HPDE6-E6E7 (cell line): Measurements from ENCODE around the gene IL21.
"Not testable (repeated sequence)": the region's sequence is repeated elsewhere in the genome, so short reads cannot be mapped to it uniquely, and the experiment has no call there.

Source experiments
- DNase-seq: peaks from one replicate; pipeline ENCODE4 v3.0.0; 2011; ENCODE audit warnings: missing footprints; ENCODE audit errors: extremely low spot score

Gene IL21

GRCh38 chr4:122621016-122621507 lies at the start of gene IL21:
Gene IL21 (minus strand): TSS chr4:122621066. CDS start chr4:122621011, 55 bp downstream.
- DNase-seq, result no peak

- no peak for DNase-seq
These were observed 49.3 kb upstream of the IL21 start for GRCh38 chr4:122669911-122670738.

DNA sequence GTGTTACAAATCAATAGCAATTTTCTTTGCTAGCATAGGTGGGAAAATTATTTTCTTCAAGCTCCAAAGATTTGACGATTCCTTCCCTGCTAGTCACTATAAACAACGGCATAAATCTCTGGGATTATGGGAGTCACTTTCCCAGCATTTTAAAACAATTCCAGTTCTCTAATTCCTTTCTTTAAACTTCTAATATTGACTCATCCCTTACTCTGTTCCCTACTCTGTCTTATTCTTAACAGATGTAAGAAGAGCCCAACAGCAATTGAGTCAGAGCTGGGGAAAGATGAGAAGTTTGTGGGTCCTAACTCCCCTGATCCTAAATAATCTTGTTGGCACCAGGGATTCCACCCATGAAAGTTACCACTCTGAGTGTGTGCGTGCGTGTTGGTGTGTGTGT lies 47.4 kb upstream of the IL21 start:
- DNase-seq, result no peak

- peak; percentile 72 for DNase-seq
These were observed 45.8 kb upstream of the IL21 start for GRCh38 chr4:122666527-122667245.

- DNase-seq, result no peak
These were observed 44.5 kb upstream of the IL21 start for GRCh38 chr4:122665161-122665929.

DNA sequence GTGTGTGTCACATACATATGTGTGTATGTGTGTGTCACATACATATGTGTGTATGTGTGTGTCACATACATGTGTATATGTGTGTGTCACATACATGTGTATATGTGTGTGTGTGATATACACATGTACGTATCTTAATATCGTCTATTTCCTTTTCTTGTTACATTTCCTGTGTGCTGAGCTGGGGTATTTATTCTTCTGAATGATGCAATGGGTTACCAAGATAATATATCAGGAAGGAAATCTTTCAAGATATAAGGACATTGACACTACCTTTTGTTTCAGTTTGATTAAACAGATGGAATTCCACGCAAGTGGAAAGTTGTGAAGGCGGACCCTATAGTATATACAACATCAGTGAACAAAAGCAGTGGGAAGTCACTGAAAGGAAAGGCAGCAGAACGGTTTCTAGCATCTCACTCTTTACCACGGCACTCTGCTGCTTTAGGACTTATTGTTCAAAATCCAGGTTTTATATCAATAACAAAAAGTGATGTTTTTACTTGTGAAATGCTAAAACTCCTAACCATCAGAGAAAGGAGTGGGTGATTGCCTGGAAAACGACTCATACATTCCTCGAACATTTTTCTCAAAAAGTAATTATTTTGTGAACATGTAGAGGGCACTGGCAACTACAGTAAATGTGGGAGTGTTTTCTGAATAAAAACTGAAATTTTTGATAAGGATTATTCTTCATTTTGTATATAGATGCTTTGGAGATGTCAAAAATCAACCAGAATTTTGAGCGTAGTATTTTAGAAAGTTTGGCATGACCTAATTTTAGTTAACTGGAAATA lies 43.1 kb upstream of the IL21 start:
- DNase-seq, result no peak

DNA sequence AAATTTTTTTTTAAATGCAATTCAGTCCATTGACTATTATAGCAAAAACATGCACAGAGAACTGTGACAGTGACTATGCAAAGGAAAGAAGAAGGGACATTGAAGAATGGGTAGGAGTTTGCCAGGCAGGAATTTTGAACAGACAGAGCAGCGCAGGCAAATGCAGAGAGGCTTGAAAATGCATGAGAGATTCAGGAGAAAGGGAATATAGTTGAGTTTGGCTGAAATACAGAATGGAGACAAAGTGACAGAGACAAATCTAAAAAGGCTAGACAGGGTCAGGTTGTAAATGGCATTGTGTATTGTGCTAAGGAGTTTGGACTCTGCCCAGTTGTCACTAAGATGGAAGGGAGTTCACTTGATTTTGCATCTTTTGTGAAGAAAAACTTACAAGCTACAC lies 42.4 kb upstream of the IL21 start:
- no peak for DNase-seq

DNA sequence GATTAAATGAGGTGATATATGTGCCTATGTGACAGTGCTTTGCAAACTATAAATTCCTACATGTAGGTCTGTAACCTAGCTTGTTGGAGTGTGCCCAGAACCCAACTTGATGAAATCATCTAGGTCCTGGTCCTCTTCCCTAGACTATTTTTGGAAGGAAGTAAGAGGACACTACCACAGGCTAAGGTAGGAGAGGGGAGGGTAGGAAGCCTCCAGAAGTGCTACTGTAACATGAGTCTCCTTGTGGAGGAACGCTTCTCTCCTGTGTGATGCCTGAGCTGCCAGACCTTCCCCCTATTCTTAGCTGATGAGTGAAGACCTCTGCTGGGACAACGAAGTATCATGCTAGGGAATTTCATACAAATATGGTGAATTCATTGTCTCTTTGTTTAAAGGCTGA lies 41.8 kb upstream of the IL21 start:
- no peak for DNase-seq

DNA sequence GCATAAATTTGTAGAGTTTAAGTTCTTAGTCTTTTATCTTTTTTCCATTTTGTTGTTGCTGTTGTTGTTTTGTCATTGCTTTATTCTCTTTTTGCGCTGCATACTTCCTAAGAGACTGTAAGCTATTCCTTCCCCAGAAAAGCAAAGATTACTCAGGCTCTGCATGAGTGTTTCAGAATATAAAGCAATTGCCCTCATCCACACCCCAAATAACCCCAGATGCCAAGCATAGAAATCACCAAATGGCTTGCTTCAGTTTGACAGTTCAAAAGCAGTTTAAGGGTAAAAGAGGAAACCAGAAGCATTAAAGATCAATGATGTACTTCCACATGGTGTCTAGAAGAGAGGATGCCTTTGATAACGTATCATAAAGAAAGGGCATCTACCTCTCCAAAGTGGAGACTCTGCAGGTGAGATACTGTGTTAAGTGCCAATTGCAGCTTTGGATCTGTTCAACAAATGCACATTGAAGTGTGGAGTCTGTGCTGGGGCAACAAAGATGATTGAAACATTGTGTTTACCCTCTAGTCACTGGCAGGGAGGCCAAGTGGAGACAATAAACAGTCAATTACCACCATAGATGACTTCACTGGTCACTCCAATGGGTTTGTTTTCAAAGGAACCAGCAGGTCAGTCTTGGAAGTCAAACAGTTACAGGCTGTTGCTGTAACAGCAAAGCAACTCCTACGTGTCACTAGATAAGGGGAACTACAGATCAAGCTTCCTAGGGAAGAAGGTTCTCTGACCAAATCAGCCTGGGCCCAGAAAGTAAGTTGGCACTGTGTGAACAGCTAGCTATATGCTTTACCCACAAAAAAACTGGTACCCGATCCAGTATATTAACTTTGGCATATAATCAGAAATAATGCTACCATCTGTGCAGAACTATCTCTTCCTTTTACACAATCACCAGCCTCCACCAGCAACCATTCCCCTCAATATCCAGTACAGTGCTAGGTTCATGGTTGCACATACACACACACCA lies 40.6 kb upstream of the IL21 start:
- DNase-seq, result no peak

DNA sequence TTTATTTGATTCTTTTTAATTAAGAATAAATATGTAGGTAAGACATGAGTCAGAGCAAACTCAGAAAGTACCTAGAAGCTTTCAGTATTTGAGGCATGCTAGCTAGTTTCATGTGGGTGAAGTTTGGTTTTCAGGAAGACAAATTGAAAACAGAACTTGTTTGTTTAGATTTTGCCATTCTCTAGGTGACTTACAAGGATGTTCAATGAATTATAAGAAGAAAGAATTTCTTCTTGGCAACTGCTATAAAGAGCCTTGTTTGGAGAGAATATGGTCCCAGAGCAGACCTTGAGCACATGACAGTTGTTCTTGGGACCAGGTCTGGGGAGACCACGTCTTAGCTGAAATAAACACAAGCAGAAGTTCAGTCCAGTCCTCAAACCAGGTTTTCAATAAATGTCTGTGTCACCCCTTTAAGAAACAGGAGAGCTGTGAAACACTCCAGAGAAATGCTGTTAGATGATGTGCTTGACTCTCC lies 38.0 kb upstream of the IL21 start:
- DNase-seq, result no peak

DNA sequence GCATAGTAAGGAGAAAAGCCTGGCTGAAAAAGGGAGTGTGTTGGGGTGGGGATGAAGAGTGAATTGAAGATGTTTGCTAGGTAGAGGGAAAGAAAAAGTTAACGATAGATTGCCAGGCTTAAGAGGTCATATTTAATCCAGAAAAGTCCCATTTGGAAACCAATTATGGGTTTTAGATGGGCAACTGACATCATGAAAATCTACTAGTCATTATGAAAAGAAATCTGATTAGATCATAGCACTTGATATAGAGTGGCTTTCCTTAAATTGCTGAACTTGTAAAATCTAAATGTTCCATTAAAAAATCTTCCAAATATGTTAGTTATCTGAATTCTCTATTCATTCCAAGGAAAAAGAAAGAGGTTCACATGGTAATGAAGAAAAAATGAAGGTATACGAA lies 37.5 kb upstream of the IL21 start:
- no peak for DNase-seq

DNA sequence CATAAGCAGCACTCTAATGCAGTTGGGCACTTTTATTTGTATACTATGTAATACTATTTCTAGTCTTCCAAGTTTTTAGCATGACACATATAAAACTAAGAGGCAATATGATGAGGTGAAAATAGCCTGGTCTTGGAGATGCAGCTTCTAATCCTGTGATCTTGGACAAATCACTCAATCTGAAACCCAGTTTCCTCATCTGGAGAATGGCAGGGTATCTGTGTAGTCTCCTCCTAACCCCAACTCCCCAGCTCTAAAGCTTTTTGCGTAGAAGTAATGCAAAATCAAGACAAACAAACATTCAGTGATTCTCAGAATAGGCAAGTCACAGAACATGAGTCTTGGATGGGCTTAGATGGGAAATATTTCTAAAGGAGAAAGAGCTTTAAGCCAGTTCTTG lies 36.7 kb upstream of the IL21 start:
- no peak for DNase-seq

- DNase-seq, result not testable (repeated sequence)
These were observed 35.7 kb upstream of the IL21 start for GRCh38 chr4:122656583-122656982.

- peak; percentile 28 for DNase-seq
These were observed 31.5 kb upstream of the IL21 start for GRCh38 chr4:122652379-122652778.

DNA sequence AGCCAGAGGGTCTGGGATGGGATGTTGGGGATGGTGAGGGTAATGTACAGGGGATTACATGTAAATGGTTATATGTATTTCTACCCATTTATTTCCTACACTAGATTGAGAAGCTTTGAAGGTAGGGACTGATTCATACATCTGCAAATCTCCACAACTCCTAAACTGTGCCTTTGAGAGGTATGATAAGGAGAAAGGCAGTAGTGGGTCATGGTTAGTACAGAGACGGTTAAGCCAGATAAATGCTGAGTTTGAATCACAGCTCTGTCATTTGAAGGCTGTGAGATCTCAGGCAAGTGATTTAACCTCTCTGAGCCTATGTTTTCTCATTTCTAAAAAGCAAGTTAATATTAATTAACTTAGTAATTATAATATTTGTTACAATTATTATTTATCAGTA lies 29.3 kb upstream of the IL21 start:
- DNase-seq, result no peak

GRCh38 chr4:122647656-122648055 lies 26.8 kb upstream of the IL21 start:
- no peak for DNase-seq

- DNase-seq, result no peak
These were observed 22.4 kb upstream of the IL21 start for GRCh38 chr4:122643257-122643656.

DNA sequence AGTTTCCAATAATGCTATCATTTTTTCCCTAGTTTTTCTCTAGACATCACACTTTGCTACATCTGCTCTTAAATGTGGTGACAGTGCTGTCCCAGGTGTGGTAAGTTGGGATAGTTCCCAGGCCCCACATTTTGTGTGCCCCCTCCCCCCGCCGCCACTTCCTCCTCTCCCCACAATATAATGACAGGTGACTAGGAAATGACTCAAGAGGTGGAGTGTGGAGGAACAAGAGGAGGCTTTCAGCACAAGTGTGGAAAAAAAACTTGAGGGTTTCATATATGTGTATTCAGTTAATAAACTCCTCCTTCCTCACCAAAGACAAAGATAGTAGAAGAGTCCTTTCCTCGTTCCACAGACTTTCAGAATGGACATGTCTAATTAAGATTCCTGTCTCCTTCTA lies 18.3 kb upstream of the IL21 start:
- DNase-seq, result peak; percentile 7

- DNase-seq, result no peak
These were observed 15.8 kb upstream of the IL21 start for GRCh38 chr4:122636697-122637096.

GRCh38 chr4:122635205-122635604 lies 14.3 kb upstream of the IL21 start:
- no peak for DNase-seq
